HCT116 (cell line): Measurements from ENCODE around the gene SND1. TPM values are rescaled to one million over a fixed set of nuclear protein-coding genes. Genes with fewer than 3 reads are reported as not detected.

Experiments
- ATAC-seq: fragments of 200-7000 bp; cut with Tn5 transposase; 2 replicates; pipeline ENCODE4 v1.9.1; 2020; ENCODE audit warnings: mild to moderate bottlenecking, moderate library complexity
- BruUV-seq: library from RNA; stranded (reverse); fragments of 400-500 nt; replicated peaks from 2 replicates; lab custom pipeline; 2021; lab: Mats Ljungman, UMichigan
- CTCF ChIA-PET: fragments of 300-600 bp; sonication (Branson Sonifier 250); formaldehyde crosslinking; loops from one replicate; lab custom pipeline; 2021; ENCODE audit warnings: antibody characterized with exemption; lab: Charles Lee
- POLR2A ChIA-PET: fragments of 300-600, 350-600 bp; sonication (Branson Sonifier 250); formaldehyde crosslinking; loops from one replicate; lab custom pipeline; 2021; ENCODE audit warnings: antibody characterized with exemption; lab: Charles Lee
- RAD21 ChIA-PET, 2 experiments: fragments of 300-600 bp; sonication (Branson Sonifier 250); formaldehyde crosslinking; loops; one replicate each; lab custom pipeline; 2023; ENCODE audit warnings: low total read pairs in 2 of 2; ENCODE audit not compliant: uncharacterized antibody in 2 of 2, unreplicated experiment in 2 of 2, low non-redundant PET in 1 of 2; lab: Charles Lee
- DNase-seq: peaks from one replicate; pipeline ENCODE4 v3.0.0-alpha.2; 2010; ENCODE audit warnings: low read depth, low spot score
- H2AFZ ChIP-seq: fragments of 200-600 bp; shearing (Covaris generic), sonication (generic); 2 replicates; pipeline ENCODE4 v1.6.1; 2017; ENCODE audit warnings: low read depth, mixed run types, mixed read lengths, antibody characterized with exemption, low read length; ENCODE audit not compliant: poor library complexity, severe bottlenecking
- H3K27ac ChIP-seq: 2 replicates; pipeline ENCODE4 v1.5.1; 2012; ENCODE audit warnings: low read depth, low read length
- H3K27me3 ChIP-seq: fragments of 200-600 bp; sonication (generic); 2 replicates; pipeline ENCODE4 v1.6.1; 2016; ENCODE audit warnings: mixed run types, low read length, mixed read lengths; ENCODE audit not compliant: insufficient read depth
- H3K36me3 ChIP-seq, 2 experiments: fragments of 200-500 bp in 1 of 2; fragments of 200-600 bp in 1 of 2; sonication (Bioruptor generic) in 1 of 2; sonication (generic) in 1 of 2; 2 replicates each; pipeline versions ENCODE4 v1.5.1 to v1.6.1; 2014 to 2016; ENCODE audit warnings: low read length in 2 of 2, inconsistent platforms in 1 of 2, mixed read lengths in 1 of 2, mixed run types in 1 of 2; ENCODE audit not compliant: insufficient read depth in 2 of 2, control insufficient read depth in 1 of 2
- H3K4me1 ChIP-seq, 2 experiments: fragments of 200-600 bp in 1 of 2; sonication (generic) in 1 of 2; 2 replicates each; pipeline versions ENCODE4 v1.5.1 to v1.6.1; 2012 to 2017; ENCODE audit warnings: low read length in 2 of 2, inconsistent platforms in 1 of 2, mild to moderate bottlenecking in 1 of 2, mixed read lengths in 1 of 2, mixed run types in 1 of 2, moderate library complexity in 1 of 2; ENCODE audit not compliant: insufficient read depth in 2 of 2, control insufficient read depth in 1 of 2
- H3K4me2 ChIP-seq: fragments of 200-600 bp; sonication (generic); 2 replicates; pipeline ENCODE4 v1.6.1; 2017; ENCODE audit warnings: mixed run types, low read length, mixed read lengths
- H3K4me3 ChIP-seq, 2 experiments: fragments of 200-600 bp in 1 of 2; sonication (generic) in 1 of 2; replicated peaks in 1 of 2; 2 replicates each; pipeline ENCODE4 v1.5.1; 2011 to 2016; ENCODE audit warnings: low read length in 2 of 2, control low read depth in 1 of 2, low read depth in 1 of 2, mild to moderate bottlenecking in 1 of 2, mixed read lengths in 1 of 2, mixed run types in 1 of 2
- H3K79me2 ChIP-seq: fragments of 200-600 bp; sonication (generic); 2 replicates; pipeline ENCODE4 v1.6.1; 2017; ENCODE audit warnings: mild to moderate bottlenecking, mixed run types, low read length, moderate library complexity, mixed read lengths; ENCODE audit not compliant: insufficient read depth
- H3K9ac ChIP-seq: fragments of 200-600 bp; sonication (generic); 2 replicates; pipeline ENCODE4 v1.6.1; 2016; ENCODE audit warnings: low read length, mixed read lengths
- H3K9me2 ChIP-seq: fragments of 200-600 bp; sonication (generic), shearing (Covaris generic); 2 replicates; pipeline ENCODE4 v1.6.1; 2017; ENCODE audit warnings: mixed run types, mild to moderate bottlenecking, moderate library complexity; ENCODE audit not compliant: insufficient read depth
- H3K9me3 ChIP-seq, 2 experiments: fragments of 200-500 bp in 1 of 2; fragments of 200-600 bp in 1 of 2; sonication (Bioruptor generic) in 1 of 2; sonication (generic) in 1 of 2; 2 replicates each; pipeline ENCODE4 v1.6.1; 2014 to 2017; ENCODE audit warnings: low read length in 2 of 2, mixed read lengths in 2 of 2, inconsistent platforms in 1 of 2, low read depth in 1 of 2, mild to moderate bottlenecking in 1 of 2, mixed run types in 1 of 2, moderate library complexity in 1 of 2; ENCODE audit not compliant: control insufficient read depth in 1 of 2, insufficient read depth in 1 of 2
- H4K20me1 ChIP-seq: fragments of 200-600 bp; sonication (generic), shearing (Covaris generic); 2 replicates; pipeline ENCODE4 v1.6.1; 2017; ENCODE audit warnings: mixed run types, mild to moderate bottlenecking, moderate library complexity; ENCODE audit not compliant: insufficient read depth
- CBX3 ChIP-seq: IDR thresholded peaks from 2 replicates; pipeline ENCODE4 v1.6.1; 2012; ENCODE audit warnings: low read depth
- CEBPB ChIP-seq: IDR thresholded peaks from 2 replicates; pipeline ENCODE4 v1.6.1; 2012; ENCODE audit warnings: low read depth
- ELF1 ChIP-seq: IDR thresholded peaks from 2 replicates; pipeline ENCODE4 v1.6.1; 2012; ENCODE audit warnings: low read depth, borderline replicate concordance
- EZH2 ChIP-seq: fragments of 200-600 bp; sonication (generic); IDR thresholded peaks from 2 replicates; pipeline ENCODE4 v1.6.1; 2017; ENCODE audit warnings: antibody characterized with exemption, mixed run types
- JUND ChIP-seq: IDR thresholded peaks from 2 replicates; pipeline ENCODE4 v1.6.1; 2012
- RAD21 ChIP-seq: IDR thresholded peaks from 2 replicates; pipeline ENCODE4 v1.6.1; 2012; ENCODE audit warnings: low read depth, mild to moderate bottlenecking
- TCF7L2 ChIP-seq: IDR thresholded peaks from 2 replicates; pipeline ENCODE4 v1.7.0; 2011; ENCODE audit warnings: borderline replicate concordance, inconsistent platforms; ENCODE audit not compliant: insufficient read depth, insufficient read length; ENCODE audit errors: extremely low read depth
- intact Hi-C: fragments of 100-400 bp; cut with micrococcal nuclease; formaldehyde crosslinking; loops from 2 replicates; pipeline ENCODE4 v1.10.0; 2022
- total RNA-seq: library from RNA; stranded (reverse); gene quantifications from one replicate; pipeline ENCODE4 v1.2.1, GENCODE V29; 2021; ENCODE audit not compliant: unreplicated experiment
- TF ChIP-seq, protein P1 (sequence below): IDR thresholded peaks from 2 replicates; pipeline ENCODE4 v1.6.1; 2012
- TF ChIP-seq, protein P2 (sequence below), 3 experiments: fragments of 200-600 bp in 1 of 3; sonication (generic) in 1 of 3; IDR thresholded peaks in 2 of 3; conservative IDR thresholded peaks in 1 of 3; 2 replicates each; pipeline ENCODE4 v1.5.1; 2012 to 2017; ENCODE audit warnings: low read depth in 2 of 3, low read length in 2 of 3, antibody characterized with exemption in 1 of 3, borderline replicate concordance in 1 of 3, control low read depth in 1 of 3, mild to moderate bottlenecking in 1 of 3, mixed read lengths in 1 of 3, mixed run types in 1 of 3, moderate library complexity in 1 of 3; ENCODE audit not compliant: insufficient read depth in 1 of 3
- TF ChIP-seq, protein P3 (sequence below): IDR thresholded peaks from 2 replicates; pipeline ENCODE4 v1.6.1; 2012
- TF ChIP-seq, protein P4 (sequence below): IDR thresholded peaks from 2 replicates; pipeline ENCODE4 v1.6.1; 2011; ENCODE audit warnings: mild to moderate bottlenecking, low read length, moderate library complexity; ENCODE audit not compliant: insufficient replicate concordance; ENCODE audit errors: extremely low read depth

Gene SND1
- total RNA-seq, 1 experiment from 2014 or later: 169 TPM

DNA sequence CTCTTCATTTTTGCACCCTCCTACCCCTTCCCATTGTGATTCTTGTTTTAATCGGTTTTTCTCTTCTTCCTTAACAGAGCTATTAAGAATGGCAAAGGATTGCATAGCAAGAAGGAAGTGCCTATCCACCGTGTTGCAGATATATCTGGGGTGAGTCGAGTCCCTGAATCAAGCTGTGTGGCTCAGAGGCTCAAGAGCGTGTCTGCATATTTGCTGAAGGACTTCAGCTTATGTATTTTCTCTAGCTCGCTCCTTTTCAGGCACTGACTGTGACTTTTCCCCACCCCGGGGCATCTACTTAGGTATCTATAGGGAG lies 252.6 kb downstream of the SND1 start:
- ChIA-PET CTCF (no interaction called here), RAD21 (no interaction called here), POLR2A (no interaction called here)
- Histone ChIP-seq H3K36me3 (peaks cover 0 to 8% of the 10 kb centered on the region in 2 experiments; a peak in 1 of 4 replicates), H3K9me2 (no peaks in the 10 kb centered on the region), H3K27ac (no peak overlapping the region), H3K9ac (no peak overlapping the region), H3K9me3 (no peaks in the 10 kb centered on the region), H3K27me3 (no peaks in the 10 kb centered on the region), H3K4me3 (no peak overlapping the region), H4K20me1 (no peaks in the 10 kb centered on the region; the same call in 1 of the 2 replicates), H3K4me1 (peaks cover 0 to 12% of the 10 kb centered on the region in 2 experiments; a peak in 2 of 4 replicates), H3K4me2 (no peak overlapping the region), H2AFZ (no peak overlapping the region), H3K79me2 (peaks cover 21% of the 10 kb centered on the region; the same call in 1 of the 2 replicates)
- intact Hi-C loops: no loop called here
- no peak for ATAC-seq
- no TSS peak for BruUV-seq
- DNase-seq: no peak
- no peak for TF ChIP-seq CBX3
- no peak for TF ChIP-seq JUND
- TF ChIP-seq CEBPB: no peak

DNA sequence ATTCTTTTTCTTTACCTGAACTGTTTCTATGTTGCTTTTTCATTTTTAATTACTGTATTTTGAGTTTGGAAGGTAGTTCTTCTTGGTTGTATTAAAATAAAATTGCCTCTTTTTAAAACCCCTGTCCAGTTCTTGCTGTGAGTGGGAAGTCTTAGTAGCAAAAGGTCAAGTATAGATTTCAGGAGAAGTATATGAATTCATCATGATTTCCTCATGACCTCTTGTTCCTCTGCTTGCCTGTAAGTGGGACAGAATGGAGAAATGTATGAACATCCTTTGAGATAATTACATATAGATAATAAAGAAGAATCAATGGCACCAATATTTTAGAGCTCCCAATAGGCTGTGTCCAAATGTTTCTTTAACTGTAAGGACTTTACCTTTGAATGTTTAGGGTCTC lies 253.0 kb downstream of the SND1 start:
- no peak overlapping the region for H3K4me2 ChIP-seq
- H3K9me2 ChIP-seq: no peaks in the 10 kb centered on the region
- no peaks in the 10 kb centered on the region for H3K27me3 ChIP-seq
- BruUV-seq: no TSS peak
- H3K36me3 ChIP-seq: peaks cover 0 to 8% of the 10 kb centered on the region in 2 experiments; a peak in 1 of 4 replicates
- ChIA-PET CTCF (no interaction called here), RAD21 (no interaction called here), POLR2A (no interaction called here)
- H4K20me1 ChIP-seq: no peaks in the 10 kb centered on the region; the same call in 1 of the 2 replicates
- no peaks in the 10 kb centered on the region for H3K9me3 ChIP-seq
- peaks cover 18% of the 10 kb centered on the region; the same call in 1 of the 2 replicates for H3K79me2 ChIP-seq
- H3K9ac ChIP-seq: no peak overlapping the region
- intact Hi-C loops: no loop called here
- H2AFZ ChIP-seq: no peak overlapping the region
- H3K4me3 ChIP-seq: no peak overlapping the region
- H3K27ac ChIP-seq: no peak overlapping the region
- no peak for DNase-seq
- TF ChIP-seq, protein P1, sequence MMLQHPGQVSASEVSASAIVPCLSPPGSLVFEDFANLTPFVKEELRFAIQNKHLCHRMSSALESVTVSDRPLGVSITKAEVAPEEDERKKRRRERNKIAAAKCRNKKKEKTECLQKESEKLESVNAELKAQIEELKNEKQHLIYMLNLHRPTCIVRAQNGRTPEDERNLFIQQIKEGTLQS: no peak
- TF ChIP-seq, protein P2, sequence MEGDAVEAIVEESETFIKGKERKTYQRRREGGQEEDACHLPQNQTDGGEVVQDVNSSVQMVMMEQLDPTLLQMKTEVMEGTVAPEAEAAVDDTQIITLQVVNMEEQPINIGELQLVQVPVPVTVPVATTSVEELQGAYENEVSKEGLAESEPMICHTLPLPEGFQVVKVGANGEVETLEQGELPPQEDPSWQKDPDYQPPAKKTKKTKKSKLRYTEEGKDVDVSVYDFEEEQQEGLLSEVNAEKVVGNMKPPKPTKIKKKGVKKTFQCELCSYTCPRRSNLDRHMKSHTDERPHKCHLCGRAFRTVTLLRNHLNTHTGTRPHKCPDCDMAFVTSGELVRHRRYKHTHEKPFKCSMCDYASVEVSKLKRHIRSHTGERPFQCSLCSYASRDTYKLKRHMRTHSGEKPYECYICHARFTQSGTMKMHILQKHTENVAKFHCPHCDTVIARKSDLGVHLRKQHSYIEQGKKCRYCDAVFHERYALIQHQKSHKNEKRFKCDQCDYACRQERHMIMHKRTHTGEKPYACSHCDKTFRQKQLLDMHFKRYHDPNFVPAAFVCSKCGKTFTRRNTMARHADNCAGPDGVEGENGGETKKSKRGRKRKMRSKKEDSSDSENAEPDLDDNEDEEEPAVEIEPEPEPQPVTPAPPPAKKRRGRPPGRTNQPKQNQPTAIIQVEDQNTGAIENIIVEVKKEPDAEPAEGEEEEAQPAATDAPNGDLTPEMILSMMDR (IDR thresholded peaks at IDR 0.05 in 2 of 3, conservative IDR thresholded peaks at IDR 0.05 in 1 of 3; ENCODE audit: borderline replicate concordance in 1 of 3, insufficient read depth in 1 of 3, low read depth in 2 of 3, low read length in 2 of 3): no peak
- no peak for TF ChIP-seq TCF7L2
- TF ChIP-seq EZH2: no peak
- no peak for TF ChIP-seq ELF1
- TF ChIP-seq RAD21: no peak
- TF ChIP-seq, protein P3, sequence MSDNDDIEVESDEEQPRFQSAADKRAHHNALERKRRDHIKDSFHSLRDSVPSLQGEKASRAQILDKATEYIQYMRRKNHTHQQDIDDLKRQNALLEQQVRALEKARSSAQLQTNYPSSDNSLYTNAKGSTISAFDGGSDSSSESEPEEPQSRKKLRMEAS: no peak
- TF ChIP-seq, protein P4, sequence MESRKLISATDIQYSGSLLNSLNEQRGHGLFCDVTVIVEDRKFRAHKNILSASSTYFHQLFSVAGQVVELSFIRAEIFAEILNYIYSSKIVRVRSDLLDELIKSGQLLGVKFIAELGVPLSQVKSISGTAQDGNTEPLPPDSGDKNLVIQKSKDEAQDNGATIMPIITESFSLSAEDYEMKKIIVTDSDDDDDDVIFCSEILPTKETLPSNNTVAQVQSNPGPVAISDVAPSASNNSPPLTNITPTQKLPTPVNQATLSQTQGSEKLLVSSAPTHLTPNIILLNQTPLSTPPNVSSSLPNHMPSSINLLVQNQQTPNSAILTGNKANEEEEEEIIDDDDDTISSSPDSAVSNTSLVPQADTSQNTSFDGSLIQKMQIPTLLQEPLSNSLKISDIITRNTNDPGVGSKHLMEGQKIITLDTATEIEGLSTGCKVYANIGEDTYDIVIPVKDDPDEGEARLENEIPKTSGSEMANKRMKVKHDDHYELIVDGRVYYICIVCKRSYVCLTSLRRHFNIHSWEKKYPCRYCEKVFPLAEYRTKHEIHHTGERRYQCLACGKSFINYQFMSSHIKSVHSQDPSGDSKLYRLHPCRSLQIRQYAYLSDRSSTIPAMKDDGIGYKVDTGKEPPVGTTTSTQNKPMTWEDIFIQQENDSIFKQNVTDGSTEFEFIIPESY: no peak
- no peak for ATAC-seq
- peaks cover 0 to 12% of the 10 kb centered on the region in 2 experiments; a peak in 2 of 4 replicates for H3K4me1 ChIP-seq
